SJSA1 (cell line): Measurements from ENCODE around the gene PCID2. TPM values are rescaled to one million over a fixed set of nuclear protein-coding genes. Genes with fewer than 3 reads are reported as not detected.

Experiments
- DNase-seq, 2 experiments: peaks; one replicate each; pipeline ENCODE4 v3.0.0-alpha.2; 2015 to 2020; ENCODE audit warnings: low spot score in 2 of 2, low read depth in 1 of 2
- H3K27ac ChIP-seq: fragments of 250-450 bp; sonication (Bioruptor Pico); 2 replicates; pipeline ENCODE4 v1.5.1; 2020; ENCODE audit warnings: mild to moderate bottlenecking, moderate library complexity
- H3K27me3 ChIP-seq: fragments of 250-450 bp; sonication (Bioruptor Pico); replicated peaks from 2 replicates; pipeline ENCODE4 v1.5.1; 2020; ENCODE audit warnings: mild to moderate bottlenecking, moderate library complexity
- H3K36me3 ChIP-seq: fragments of 250-450 bp; sonication (Bioruptor Pico); 2 replicates; pipeline ENCODE4 v1.5.1; 2020; ENCODE audit warnings: mild to moderate bottlenecking
- H3K4me1 ChIP-seq: fragments of 250-450 bp; sonication (Bioruptor Pico); replicated peaks from 2 replicates; pipeline ENCODE4 v1.6.1; 2021; ENCODE audit warnings: mild to moderate bottlenecking
- H3K4me3 ChIP-seq: fragments of 250-450 bp; sonication (Bioruptor Pico); 2 replicates; pipeline ENCODE4 v1.5.1; 2020; ENCODE audit warnings: mild to moderate bottlenecking
- H3K9me3 ChIP-seq: fragments of 250-450 bp; sonication (Bioruptor Pico); replicated peaks from 2 replicates; pipeline ENCODE4 v1.5.1; 2020; ENCODE audit warnings: mild to moderate bottlenecking
- total RNA-seq: library from RNA; depleted of rRNA; stranded (reverse); fragments of >200 nt; shearing (Covaris generic); gene quantifications from 2 replicates; pipeline ENCODE4 v1.2.3, GENCODE V29; 2014

The PCID2 gene
- total RNA-seq, 1 experiment from 2014 or later = 126 TPM

DNA sequence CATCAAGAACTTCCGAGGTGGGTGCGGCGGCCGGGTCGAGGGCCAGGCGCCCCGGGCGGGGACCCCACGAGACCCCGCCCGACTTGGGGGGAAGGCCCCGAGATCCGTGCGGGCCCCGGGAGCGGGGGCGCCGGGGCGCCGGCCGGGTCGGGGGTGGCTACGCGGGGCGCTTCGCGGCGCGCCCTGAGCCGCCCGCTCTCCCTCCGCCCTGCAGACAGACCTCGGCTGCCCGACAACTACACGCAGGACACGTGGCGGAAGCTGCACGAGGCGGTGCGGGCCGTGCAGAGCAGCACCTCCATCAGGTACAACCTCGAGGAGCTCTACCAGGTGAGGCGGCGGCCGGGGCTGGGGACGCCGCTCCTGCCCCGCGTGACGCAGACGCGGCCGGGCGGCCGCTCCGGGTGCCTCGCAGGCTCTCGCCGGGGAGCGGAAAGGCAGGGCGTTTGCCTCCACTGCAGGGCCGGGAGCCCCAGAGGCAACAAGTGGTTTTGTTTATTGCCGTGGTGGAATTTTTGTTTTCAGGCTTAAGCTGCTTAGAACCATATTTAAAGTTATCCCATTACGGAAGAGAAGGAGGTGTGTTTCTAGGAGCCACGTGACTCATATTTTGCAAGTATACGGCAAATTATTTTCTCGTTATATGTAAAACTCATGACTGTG is 1.4 kb upstream of the PCID2 start:
- no peaks in the 10 kb centered on the region for H3K27me3 ChIP-seq
- H3K9me3 ChIP-seq = no peaks in the 10 kb centered on the region
- peak overlapping the region; percentile 96 for H3K4me3 ChIP-seq
- H3K27ac ChIP-seq = peak overlapping the region; percentile 99
- H3K36me3 ChIP-seq = peaks cover 68% of the 10 kb centered on the region
- peaks cover 39% of the 10 kb centered on the region for H3K4me1 ChIP-seq
- DNase-seq = peak in 1 of 2 experiments; percentile 57

DNA sequence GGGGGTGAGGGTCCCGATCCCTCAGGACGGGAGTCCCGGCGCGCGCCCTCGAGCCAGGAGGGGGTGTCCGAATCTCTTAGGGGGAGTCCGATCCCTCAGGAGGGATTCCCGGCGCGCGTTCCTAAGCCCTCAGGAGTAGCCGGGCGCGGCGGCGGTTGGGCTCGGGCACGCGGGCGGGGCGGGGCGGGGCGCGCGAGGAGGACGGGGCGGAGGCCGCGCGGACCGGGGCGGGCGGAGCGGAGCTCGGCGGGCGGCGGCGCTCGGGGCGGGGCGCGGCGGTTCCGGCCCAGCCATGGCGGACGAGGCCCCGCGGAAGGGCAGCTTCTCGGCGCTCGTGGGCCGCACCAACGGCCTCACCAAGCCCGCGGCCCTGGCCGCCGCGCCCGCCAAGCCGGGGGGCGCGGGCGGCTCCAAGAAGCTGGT is 878 bp upstream of the PCID2 start, which contains the start of gene CUL4A:
Gene CUL4A, plus strand, starts transcription at position 278 of the 423 bp plus-strand sequence. Its CDS starts 15 bp downstream, at position 293.
- Histone ChIP-seq H3K4me1 (peaks cover 45% of the 10 kb centered on the region), H3K9me3 (no peaks in the 10 kb centered on the region), H3K36me3 (peaks cover 74% of the 10 kb centered on the region), H3K27ac (peak within 1 kb of the TSS; percentile 99), H3K4me3 (peak within 1 kb of the TSS; percentile 96), H3K27me3 (no peaks in the 10 kb centered on the region)
- peak in 1 of 2 experiments; percentile 80 for DNase-seq

DNA sequence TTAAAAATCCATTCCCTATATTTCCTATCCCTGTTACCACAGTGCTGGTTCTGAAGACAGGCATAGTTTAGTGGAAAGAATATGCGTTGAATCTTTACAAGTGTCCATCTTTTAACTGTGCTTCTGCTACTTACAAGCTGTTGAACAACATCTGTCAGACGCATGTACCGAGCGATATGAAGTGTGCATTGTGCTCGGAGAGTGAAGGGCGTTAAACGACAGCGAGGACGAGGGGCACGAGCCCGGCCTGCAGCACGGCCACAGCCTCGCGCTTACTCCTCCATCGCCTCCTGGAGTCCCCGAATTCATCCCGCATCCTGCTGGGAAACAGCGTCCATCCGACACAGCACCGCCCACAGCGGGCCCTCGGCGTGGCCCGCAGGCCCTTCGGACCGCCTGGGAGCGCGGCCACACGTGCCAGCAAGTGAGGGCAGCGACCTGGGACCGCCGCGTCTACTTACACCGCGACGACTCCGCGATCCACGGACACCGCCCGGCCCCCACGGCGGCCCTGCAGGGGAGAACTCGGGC is 514 bp downstream of the PCID2 start:
- Histone ChIP-seq H3K36me3 (peaks cover 73% of the 10 kb centered on the region), H3K27me3 (no peaks in the 10 kb centered on the region), H3K9me3 (no peaks in the 10 kb centered on the region), H3K4me1 (peaks cover 49% of the 10 kb centered on the region), H3K4me3 (peak overlapping the region; percentile 96), H3K27ac (peak overlapping the region; percentile 99)
- no peak for DNase-seq

DNA sequence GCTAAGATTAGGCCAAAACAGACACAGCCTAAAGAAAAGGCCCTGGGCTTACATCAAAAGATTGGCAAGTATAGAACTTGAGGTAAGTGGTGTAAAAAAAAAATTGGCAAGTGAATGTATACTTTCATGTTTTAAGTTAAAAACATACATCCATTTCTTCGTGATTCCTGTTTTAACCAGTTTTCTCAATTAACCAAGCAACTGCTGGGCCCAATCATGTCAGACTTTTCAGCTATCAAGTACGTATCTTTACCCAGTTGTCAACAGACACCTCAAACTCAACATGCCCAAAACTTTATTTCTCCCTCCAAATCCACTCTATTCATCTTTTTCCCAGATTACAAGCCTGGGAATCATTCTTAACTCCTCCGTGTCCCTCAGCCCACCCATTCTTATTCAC is 1.0 kb downstream of the PCID2 start:
- Histone ChIP-seq H3K4me1 (peaks cover 49% of the 10 kb centered on the region), H3K9me3 (no peaks in the 10 kb centered on the region), H3K27me3 (no peaks in the 10 kb centered on the region), H3K36me3 (peaks cover 72% of the 10 kb centered on the region), H3K27ac (peak overlapping the region; percentile 99; the same call in 1 of the 2 replicates), H3K4me3 (peak overlapping the region; percentile 96)
- no peak for DNase-seq

DNA sequence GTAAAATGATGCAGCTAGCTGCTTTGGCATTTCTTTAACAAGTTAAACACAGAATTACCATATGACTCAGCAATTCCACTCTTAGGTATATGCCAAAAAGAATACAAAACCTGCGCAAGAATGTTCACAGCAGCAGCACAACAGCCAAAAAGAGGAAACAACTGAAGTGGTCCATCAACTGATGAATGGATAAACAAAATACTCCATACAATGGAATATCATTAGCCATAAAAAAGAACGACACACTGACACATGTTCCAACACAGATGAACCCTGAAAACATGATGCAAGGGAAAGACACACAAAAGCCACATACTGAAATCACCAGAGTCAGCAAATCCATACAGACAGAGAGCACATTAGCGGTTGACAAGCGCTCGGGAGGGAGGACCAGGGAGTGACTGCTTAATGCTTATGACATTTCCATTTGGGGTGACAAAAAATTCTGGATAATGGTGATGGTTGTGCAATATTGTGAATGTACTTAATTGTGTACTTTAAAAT is 3.0 kb downstream of the PCID2 start:
- Histone ChIP-seq H3K4me1 (peaks cover 40% of the 10 kb centered on the region), H3K9me3 (no peaks in the 10 kb centered on the region), H3K4me3 (no peak overlapping the region), H3K27me3 (no peaks in the 10 kb centered on the region), H3K27ac (peak overlapping the region; percentile 36), H3K36me3 (peaks cover 56% of the 10 kb centered on the region)
- peak in 1 of 2 experiments; percentile 34 for DNase-seq

DNA sequence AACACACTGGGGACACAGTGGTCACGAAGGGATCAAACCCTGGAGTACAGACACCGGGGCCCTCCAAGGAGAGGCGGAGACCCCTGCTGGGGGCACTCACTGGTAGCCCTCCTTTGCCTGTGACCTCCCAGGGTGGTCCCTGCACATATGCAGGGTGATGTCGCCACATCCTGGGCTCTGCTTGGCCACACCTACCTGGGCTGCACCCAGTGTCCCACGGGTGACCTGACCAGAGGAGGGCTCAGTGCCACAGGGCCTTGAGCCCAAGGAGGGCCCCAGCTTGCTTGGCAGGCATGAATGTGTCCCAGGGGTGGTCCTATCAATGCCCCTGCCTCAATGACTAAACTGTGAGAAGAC is 4.1 kb downstream of the PCID2 start:
- no peak overlapping the region for H3K27ac ChIP-seq
- H3K27me3 ChIP-seq = no peaks in the 10 kb centered on the region
- peaks cover 61% of the 10 kb centered on the region for H3K36me3 ChIP-seq
- H3K4me3 ChIP-seq = no peak overlapping the region
- no peaks in the 10 kb centered on the region for H3K9me3 ChIP-seq
- DNase-seq = no peak
- H3K4me1 ChIP-seq = peaks cover 44% of the 10 kb centered on the region

DNA sequence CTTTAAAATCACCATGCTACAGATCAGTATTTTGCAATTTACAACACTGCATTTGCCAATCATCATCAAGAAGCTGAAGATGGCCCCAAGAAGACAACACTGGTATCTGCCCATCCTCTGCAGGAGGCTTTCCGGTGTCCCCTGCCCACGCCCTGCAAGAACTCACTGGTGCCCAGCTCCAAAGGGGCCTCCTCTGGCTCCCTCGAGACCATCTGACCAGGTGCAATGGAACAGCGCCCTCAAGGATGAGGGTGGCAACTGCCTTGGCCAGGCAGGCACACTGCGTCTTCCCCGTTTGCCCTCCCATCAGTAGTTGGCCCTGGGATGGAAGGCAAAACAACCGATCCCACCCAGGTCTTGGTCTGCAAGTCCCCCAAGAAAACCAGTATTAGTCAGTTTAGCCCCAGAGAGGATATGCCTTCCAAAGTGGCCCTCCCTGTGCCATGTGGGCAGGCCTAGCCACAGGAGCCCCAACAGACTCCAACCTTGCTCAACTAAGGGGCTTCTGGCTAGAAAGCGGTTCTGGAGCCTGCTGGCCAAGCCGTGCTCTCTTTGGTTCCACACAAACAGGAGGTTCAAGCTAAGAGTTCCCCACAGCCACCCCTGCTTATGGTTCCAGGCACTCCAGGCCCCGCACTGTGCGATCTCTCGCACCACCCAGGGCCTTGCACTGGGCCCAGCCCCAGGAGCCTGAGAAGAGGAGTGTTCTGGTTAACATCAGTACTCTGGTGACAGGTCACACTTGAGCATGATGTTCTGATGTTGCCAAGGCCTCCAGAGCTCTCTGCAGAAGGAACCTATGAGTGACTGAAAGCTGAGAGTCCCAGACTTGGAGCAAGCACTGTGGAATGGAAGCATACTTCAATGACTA is 4.7 kb downstream of the PCID2 start:
- no peak overlapping the region for H3K27ac ChIP-seq
- H3K9me3 ChIP-seq = no peaks in the 10 kb centered on the region
- H3K27me3 ChIP-seq = no peaks in the 10 kb centered on the region
- H3K4me1 ChIP-seq = peaks cover 51% of the 10 kb centered on the region
- H3K36me3 ChIP-seq = peaks cover 60% of the 10 kb centered on the region
- H3K4me3 ChIP-seq = no peak overlapping the region
- no peak for DNase-seq

DNA sequence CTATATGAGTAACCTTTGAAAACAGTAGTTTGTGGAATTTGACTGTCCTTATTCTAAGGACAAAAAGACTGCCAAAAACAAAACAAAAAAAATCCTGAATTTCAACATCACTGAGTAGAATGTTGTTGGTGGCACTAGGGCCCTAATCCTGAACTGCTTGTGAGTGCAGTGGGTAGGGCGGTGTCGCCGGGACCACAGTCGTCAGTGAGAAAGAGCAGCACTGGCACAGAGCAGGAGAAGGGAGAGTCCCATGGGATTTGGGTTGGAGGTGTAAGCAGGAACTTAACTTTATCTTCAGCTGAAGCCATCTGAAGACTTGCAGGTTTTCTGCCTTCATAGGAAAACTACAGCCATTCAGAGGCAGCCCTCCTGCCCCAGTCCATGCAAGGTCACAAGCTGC is 5.6 kb downstream of the PCID2 start:
- no peak overlapping the region for H3K4me3 ChIP-seq
- no peaks in the 10 kb centered on the region for H3K9me3 ChIP-seq
- no peaks in the 10 kb centered on the region for H3K27me3 ChIP-seq
- H3K4me1 ChIP-seq = peaks cover 52% of the 10 kb centered on the region
- no peak overlapping the region for H3K27ac ChIP-seq
- peaks cover 58% of the 10 kb centered on the region for H3K36me3 ChIP-seq
- DNase-seq = no peak

DNA sequence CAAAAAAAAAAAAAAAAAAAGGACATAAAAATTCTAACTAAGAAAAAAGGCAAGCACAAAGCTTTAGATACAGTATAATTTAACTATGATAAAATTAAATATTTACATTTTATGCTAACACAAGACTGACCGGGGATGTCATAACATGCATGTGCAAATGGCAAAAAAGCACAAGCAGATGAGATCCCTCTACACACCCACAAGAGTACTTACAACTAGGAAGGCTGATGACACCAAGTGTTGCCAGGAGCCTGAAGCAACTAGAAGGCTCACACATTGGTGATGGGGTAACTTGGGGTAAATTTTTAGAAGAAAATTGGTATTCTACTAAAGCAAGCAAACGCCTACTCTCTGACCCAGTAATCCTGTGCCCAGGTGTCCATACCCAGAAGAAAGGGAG is 6.7 kb downstream of the PCID2 start:
- Histone ChIP-seq H3K27me3 (no peaks in the 10 kb centered on the region), H3K4me3 (no peak overlapping the region), H3K27ac (no peak overlapping the region), H3K4me1 (peaks cover 42% of the 10 kb centered on the region), H3K9me3 (no peaks in the 10 kb centered on the region), H3K36me3 (peaks cover 62% of the 10 kb centered on the region)
- no peak for DNase-seq

DNA sequence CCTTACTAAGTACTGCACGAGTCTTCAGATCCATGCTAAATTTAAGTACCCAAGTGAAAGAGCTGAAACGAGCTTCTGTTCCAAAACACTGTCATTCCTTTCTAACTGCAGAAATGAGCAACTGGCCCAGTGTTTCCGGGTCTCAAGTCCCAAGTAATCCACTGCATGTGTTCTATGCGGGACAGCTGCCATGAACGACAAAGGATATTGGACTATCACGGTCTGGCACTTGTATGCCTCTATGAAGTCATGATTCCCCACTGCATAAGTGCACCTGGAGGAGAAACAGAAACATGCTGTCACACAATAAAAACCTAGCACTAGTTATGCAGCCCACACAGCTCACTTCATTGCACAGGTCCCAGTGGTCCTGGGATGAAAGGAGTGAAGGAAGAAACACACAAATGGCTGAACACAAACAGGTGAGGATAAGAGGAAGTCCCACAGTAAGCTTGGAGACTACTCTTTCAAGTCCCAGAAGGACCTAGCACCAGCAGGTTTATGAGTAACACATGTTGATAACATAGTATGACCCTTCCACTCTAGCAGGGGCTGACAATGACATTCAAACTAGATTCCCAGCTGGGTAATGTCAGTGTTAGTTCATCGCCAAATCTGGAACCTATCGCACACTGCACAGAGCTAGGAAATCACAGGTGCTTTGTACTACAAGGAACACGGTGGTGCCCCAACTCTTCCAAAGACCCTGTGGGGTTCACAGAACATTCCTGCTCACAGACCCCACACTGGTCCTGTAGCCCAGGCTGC is 11.3 kb downstream of the PCID2 start:
- H3K27me3 ChIP-seq = no peaks in the 10 kb centered on the region

DNA sequence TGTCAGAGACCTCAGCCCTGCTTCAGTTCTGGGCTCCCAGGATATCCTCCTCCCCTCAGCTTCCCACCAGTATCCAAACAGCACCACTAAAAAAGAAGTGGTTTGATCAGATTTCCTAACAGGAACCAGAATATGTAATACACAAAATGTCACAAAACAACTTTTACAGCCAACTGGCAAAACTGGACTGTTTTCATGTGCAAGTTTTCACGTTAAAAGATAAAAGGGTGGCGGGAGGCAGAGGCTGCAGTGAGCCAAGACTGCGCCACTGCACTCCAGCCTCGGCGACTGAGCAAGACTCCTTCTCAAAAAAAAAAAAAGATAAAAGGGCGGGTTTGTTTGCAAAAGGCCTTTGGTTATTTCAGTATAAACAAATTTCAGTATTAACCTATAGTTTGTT is 13.1 kb downstream of the PCID2 start:
- H3K27ac ChIP-seq = no peak overlapping the region

More for the DNA sequence above, 11.3 kb downstream of the PCID2 start:
- H3K9me3 ChIP-seq = no peaks in the 10 kb centered on the region
- no peak overlapping the region for H3K4me3 ChIP-seq
- H3K36me3 ChIP-seq = peaks cover 65% of the 10 kb centered on the region
- H3K27ac ChIP-seq = no peak overlapping the region
- peaks cover 37% of the 10 kb centered on the region for H3K4me1 ChIP-seq
- DNase-seq = no peak

DNA sequence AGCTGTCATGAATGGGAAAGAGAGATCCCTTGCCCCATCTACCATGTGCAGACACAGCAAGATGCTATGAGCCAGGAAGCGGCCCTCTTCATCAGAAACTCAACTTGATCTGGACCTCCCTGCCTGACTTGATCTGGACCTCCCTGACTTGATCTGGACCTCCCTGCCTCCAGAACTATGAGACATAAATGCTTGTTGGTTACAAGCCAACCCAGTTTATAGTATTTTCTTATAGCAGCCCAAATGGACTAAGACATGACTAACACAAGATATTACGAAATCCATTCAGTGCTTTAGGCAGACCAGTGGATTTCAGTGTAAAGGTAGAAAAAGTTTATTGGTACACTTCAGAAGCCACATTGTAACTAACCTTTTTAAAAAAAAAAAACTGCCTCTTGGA is 15.6 kb downstream of the PCID2 start:
- peaks cover 78% of the 10 kb centered on the region for H3K36me3 ChIP-seq
- no peaks in the 10 kb centered on the region for H3K27me3 ChIP-seq
- peak overlapping the region; percentile 55 for H3K27ac ChIP-seq
- H3K9me3 ChIP-seq = no peaks in the 10 kb centered on the region
- DNase-seq = peak; percentile 75 to 76
- H3K4me1 ChIP-seq = peaks cover 66% of the 10 kb centered on the region
- no peak overlapping the region for H3K4me3 ChIP-seq

More for the DNA sequence above, 13.1 kb downstream of the PCID2 start:
- DNase-seq = no peak
- Histone ChIP-seq H3K4me1 (peaks cover 55% of the 10 kb centered on the region), H3K4me3 (no peak overlapping the region), H3K36me3 (peaks cover 78% of the 10 kb centered on the region), H3K27me3 (no peaks in the 10 kb centered on the region), H3K9me3 (no peaks in the 10 kb centered on the region)

DNA sequence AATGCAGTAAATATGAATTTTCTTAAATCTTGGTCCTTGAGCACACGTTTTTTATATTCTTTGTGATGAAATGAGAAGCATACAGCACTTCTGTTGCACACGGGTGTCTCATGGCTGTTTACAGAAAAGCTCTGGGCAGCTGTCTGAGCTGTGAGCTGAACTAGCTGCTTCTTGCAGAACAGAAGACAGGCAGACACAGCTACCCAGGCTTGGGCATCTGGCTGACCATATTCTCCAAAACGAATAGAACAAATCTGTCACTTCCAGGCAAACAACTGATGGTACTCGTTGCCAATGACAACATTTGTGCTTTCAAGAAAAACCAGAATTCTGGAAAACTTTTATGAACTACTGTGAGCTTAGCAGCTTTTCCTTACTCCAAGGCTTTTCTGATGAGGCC is 16.2 kb downstream of the PCID2 start:
- no peak for DNase-seq
- H3K4me1 ChIP-seq = peaks cover 70% of the 10 kb centered on the region
- no peaks in the 10 kb centered on the region for H3K9me3 ChIP-seq
- H3K4me3 ChIP-seq = no peak overlapping the region
- no peaks in the 10 kb centered on the region for H3K27me3 ChIP-seq
- H3K36me3 ChIP-seq = peaks cover 74% of the 10 kb centered on the region
- peak overlapping the region; percentile 55 for H3K27ac ChIP-seq
